ENCODE measurements around the gene SNRNP70.
"Not testable (repeated sequence)": the region's sequence is repeated elsewhere in the genome, so short reads cannot be mapped to it uniquely, and the experiment has no call there.

SNRNP70 gene

GRCh38 chr19:49085020-49085867 is at the start of gene SNRNP70:
SNRNP70 (plus strand) TSS chr19:49085451; CDS start chr19:49086415, 964 bp downstream.
- DNase-seq (ENCODE audit: low read depth): peak; percentile 99

GRCh38 chr19:49036815-49037214 is 48.4 kb upstream of the SNRNP70 start, which contains the start of gene CGB1:
CGB1 (minus strand) TSS chr19:49036895; CDS start chr19:49036711, 184 bp downstream.
- not testable (repeated sequence) for DNase-seq (ENCODE audit: low read depth)

- DNase-seq (ENCODE audit: low read depth): not testable (repeated sequence)
These were observed 47.1 kb upstream of the SNRNP70 start for GRCh38 chr19:49038111-49038510.

- DNase-seq (ENCODE audit: low read depth): not testable (repeated sequence)
These were observed 46.5 kb upstream of the SNRNP70 start for GRCh38 chr19:49038557-49039276.

GRCh38 chr19:49039736-49040135 is 45.5 kb upstream of the SNRNP70 start:
- DNase-seq (ENCODE audit: low read depth): not testable (repeated sequence)

- no peak for DNase-seq (ENCODE audit: low read depth)
These were observed 43.1 kb upstream of the SNRNP70 start for GRCh38 chr19:49042177-49042576.

- DNase-seq (ENCODE audit: low read depth): not testable (repeated sequence)
These were observed 42.6 kb upstream of the SNRNP70 start for GRCh38 chr19:49042666-49043065.

- not testable (repeated sequence) for DNase-seq (ENCODE audit: low read depth)
These were observed 41.7 kb upstream of the SNRNP70 start, which contains the start of gene CGB5 for GRCh38 chr19:49043548-49043947. CGB5 (plus strand) TSS chr19:49043848; CDS start chr19:49044210, 362 bp downstream.

GRCh38 chr19:49049011-49049410 is 36.2 kb upstream of the SNRNP70 start, which contains the start of gene CGB8:
CGB8 (minus strand) TSS chr19:49049111; CDS start chr19:49048739, 372 bp downstream.
- not testable (repeated sequence) for DNase-seq (ENCODE audit: low read depth)

- DNase-seq (ENCODE audit: low read depth): not testable (repeated sequence)
These were observed 35.4 kb upstream of the SNRNP70 start for GRCh38 chr19:49049834-49050233.

- not testable (repeated sequence) for DNase-seq (ENCODE audit: low read depth)
These were observed 34.7 kb upstream of the SNRNP70 start for GRCh38 chr19:49050376-49051033.

GRCh38 chr19:49056101-49056901 is 28.9 kb upstream of the SNRNP70 start:
- DNase-seq (ENCODE audit: low read depth): no peak

- DNase-seq (ENCODE audit: low read depth): not testable (repeated sequence)
These were observed 28.2 kb upstream of the SNRNP70 start for GRCh38 chr19:49056902-49057596.

- DNase-seq (ENCODE audit: low read depth): no peak
These were observed 27.5 kb upstream of the SNRNP70 start, which contains the start of gene CGB7 for GRCh38 chr19:49057636-49058234. CGB7 (minus strand) TSS chr19:49057749; CDS start chr19:49055375, 2,374 bp downstream.

- no peak for DNase-seq (ENCODE audit: low read depth)
These were observed 26.7 kb upstream of the SNRNP70 start for GRCh38 chr19:49058562-49058961.

GRCh38 chr19:49059053-49059452 is 26.2 kb upstream of the SNRNP70 start:
- no peak for DNase-seq (ENCODE audit: low read depth)

- no peak for DNase-seq (ENCODE audit: low read depth)
These were observed 24.3 kb upstream of the SNRNP70 start for GRCh38 chr19:49061000-49061399.

- DNase-seq (ENCODE audit: low read depth): no peak
These were observed 23.8 kb upstream of the SNRNP70 start for GRCh38 chr19:49061445-49061844.

GRCh38 chr19:49064029-49064629 is 21.1 kb upstream of the SNRNP70 start:
- DNase-seq (ENCODE audit: low read depth): no peak
